ENCODE data around the gene SH2D3C.

Gene SH2D3C

GRCh38 chr9:127778280-127779135 lies at the start of gene SH2D3C:
TSS of gene SH2D3C (minus strand) at chr9:127778666. CDS start at chr9:127778627, 39 bp downstream.
- no peak for DNase-seq (ENCODE audit: low spot score)

- DNase-seq (ENCODE audit: low spot score) = no peak
Measured at GRCh38 chr9:127826253-127826913, 47.9 kb upstream of the SH2D3C start.

GRCh38 chr9:127825319-127826051 lies 47.0 kb upstream of the SH2D3C start:
- DNase-seq (ENCODE audit: low spot score) = no peak

- DNase-seq (ENCODE audit: low spot score) = no peak
Measured at GRCh38 chr9:127822108-127822507, 43.6 kb upstream of the SH2D3C start.

- no peak for DNase-seq (ENCODE audit: low spot score)
Measured at GRCh38 chr9:127818574-127818973, 40.1 kb upstream of the SH2D3C start.

- no peak for DNase-seq (ENCODE audit: low spot score)
Measured at GRCh38 chr9:127817881-127818434, 39.5 kb upstream of the SH2D3C start.

GRCh38 chr9:127816728-127817127 lies 38.3 kb upstream of the SH2D3C start:
- no peak for DNase-seq (ENCODE audit: low spot score)

GRCh38 chr9:127816362-127816725 lies 37.9 kb upstream of the SH2D3C start:
- DNase-seq (ENCODE audit: low spot score) = no peak

GRCh38 chr9:127815512-127816361 lies 37.3 kb upstream of the SH2D3C start:
- no peak for DNase-seq (ENCODE audit: low spot score)

- DNase-seq (ENCODE audit: low spot score) = no peak
Measured at GRCh38 chr9:127814619-127815511, 36.4 kb upstream of the SH2D3C start.

- DNase-seq (ENCODE audit: low spot score) = no peak
Measured at GRCh38 chr9:127813686-127814226, 35.3 kb upstream of the SH2D3C start.

- no peak for DNase-seq (ENCODE audit: low spot score)
Measured at GRCh38 chr9:127812936-127813675, 34.6 kb upstream of the SH2D3C start.

- no peak for DNase-seq (ENCODE audit: low spot score)
Measured at GRCh38 chr9:127812011-127812410, 33.5 kb upstream of the SH2D3C start.

GRCh38 chr9:127810378-127811187 lies 32.1 kb upstream of the SH2D3C start:
- no peak for DNase-seq (ENCODE audit: low spot score)

- DNase-seq (ENCODE audit: low spot score) = peak; percentile 47
Measured at GRCh38 chr9:127809540-127810377, 31.3 kb upstream of the SH2D3C start.

GRCh38 chr9:127809002-127809539 lies 30.6 kb upstream of the SH2D3C start:
- no peak for DNase-seq (ENCODE audit: low spot score)

- DNase-seq (ENCODE audit: low spot score) = no peak
Measured at GRCh38 chr9:127808347-127809001, 30.0 kb upstream of the SH2D3C start.
